Brain pericyte (primary cell): ENCODE measurements around the gene PDCL2.
"Not testable (repeated sequence)": the region's sequence is repeated elsewhere in the genome, so short reads cannot be mapped to it uniquely, and the experiment has no call there.

Source experiments
- DNase-seq: peaks from one replicate; pipeline ENCODE4 v3.0.0-alpha.2; 2012; ENCODE audit warnings: low read depth, low spot score

The PDCL2 gene, protein sequence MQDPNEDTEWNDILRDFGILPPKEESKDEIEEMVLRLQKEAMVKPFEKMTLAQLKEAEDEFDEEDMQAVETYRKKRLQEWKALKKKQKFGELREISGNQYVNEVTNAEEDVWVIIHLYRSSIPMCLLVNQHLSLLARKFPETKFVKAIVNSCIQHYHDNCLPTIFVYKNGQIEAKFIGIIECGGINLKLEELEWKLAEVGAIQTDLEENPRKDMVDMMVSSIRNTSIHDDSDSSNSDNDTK

DNA sequence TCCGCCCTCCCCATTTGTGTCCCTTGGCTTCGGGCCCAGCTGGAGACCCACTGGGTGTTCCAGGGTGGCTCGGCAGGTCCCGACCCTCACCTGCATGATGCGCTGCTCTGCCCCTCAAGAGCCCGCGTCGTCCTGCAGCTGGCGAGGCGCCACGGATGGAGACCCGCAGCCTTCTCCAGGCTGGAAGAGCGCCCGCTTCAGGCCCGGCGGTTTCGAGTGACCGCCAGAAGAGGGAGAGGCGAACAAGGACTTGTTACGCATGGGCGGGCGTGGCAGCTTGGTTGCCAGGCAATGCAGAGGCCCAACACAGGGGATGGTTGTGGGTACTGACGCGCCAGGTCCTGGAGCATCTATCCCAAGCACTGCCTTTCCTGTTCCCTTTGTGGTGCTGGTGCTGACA lies at the start of gene PDCL2:
Gene PDCL2 (minus strand): TSS at position 232 of the 400 bp plus-strand sequence. CDS start 136 bp downstream, at position 96.
- DNase-seq, result no peak

DNA sequence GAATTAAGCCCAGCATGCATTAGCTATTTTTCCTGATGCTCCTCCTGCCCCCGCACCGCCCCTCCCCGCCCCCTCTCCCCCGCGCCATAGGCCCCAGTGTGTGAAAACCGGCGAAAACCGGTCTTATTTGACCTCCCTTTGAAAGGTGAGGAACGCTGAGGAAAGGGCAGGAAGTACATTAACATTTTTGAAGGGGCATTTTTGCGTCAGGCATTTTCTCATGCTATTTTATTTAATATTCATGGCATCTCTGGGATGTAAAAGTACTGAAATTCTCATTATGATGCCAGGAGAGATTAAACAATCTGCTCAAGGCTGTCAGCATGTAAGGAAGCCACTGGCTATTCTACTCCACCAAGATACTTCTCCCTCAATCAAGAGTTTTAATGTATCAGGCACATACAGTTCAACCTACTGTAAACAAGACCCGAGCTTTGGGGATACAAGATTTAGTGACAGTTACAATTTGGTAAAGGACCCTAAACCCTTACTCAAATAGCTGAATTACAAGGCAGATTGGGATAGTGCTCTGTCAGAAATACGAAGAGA lies 45.3 kb upstream of the PDCL2 start:
- DNase-seq, result no peak

DNA sequence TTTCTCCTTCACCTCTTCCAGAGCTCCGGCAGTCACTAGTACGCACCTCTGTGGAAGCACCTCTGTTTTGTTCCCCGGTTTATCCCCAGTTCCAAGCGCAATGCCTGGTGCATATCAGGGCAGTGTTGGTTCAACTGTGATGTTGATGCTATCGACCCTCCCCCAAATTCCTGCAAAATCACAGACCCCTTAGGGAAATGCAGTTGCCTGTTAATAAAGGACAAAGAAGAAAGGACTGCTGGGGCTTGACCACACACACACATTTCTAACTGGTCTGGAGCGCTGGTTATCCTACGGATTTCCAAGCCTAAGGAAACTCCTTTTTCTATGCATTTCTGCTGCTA lies 44.6 kb upstream of the PDCL2 start:
- no peak for DNase-seq

DNA sequence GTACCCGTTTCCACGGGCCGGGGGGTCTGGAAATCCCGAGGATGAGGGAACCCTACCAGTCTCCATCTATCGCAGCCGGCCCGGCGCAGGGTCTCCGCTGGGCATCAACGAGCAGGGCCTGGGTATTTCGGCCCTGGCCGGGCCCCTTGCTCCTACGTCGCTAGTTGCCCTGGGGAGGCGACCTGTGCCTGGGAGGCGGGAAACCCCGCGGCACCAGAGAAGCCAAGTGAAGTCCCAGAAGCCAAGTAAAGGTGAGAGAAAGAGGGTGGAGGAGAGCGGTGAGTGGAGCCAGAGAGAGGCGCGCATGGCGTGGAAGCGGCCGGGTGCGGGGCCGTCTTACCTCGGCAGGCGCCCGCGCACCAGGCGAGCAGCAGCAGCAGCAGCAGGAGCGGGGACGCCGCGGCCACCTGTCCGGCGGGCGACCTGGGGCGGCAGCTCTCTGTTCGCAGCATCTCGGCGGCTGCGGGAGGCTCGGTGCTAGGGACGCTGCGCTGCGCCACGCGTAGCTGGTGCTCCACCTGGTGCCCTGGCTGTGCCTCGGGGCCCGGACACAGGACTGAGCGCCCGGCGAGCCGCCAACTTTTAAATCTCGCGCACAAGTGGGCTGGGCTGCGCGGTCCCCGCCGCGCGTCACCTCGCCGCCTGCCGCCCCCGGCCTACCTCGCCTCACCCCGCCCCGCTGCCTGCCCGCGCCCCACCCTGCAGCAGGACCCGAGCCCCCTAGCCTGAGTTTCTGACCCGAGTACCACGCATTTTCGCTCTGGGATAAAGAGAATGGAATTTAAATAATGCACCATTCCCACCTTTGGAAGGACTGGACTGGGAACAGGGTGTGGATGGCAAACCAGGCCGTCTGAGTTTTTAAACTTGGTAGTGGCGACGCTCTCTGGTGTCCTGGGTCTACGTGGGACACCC lies 44.0 kb upstream of the PDCL2 start, which contains the start of gene NMU:
Gene NMU (minus strand): TSS at position 558 of the 915 bp plus-strand sequence. CDS start 106 bp downstream, at position 452.
- DNase-seq, result no peak

DNA sequence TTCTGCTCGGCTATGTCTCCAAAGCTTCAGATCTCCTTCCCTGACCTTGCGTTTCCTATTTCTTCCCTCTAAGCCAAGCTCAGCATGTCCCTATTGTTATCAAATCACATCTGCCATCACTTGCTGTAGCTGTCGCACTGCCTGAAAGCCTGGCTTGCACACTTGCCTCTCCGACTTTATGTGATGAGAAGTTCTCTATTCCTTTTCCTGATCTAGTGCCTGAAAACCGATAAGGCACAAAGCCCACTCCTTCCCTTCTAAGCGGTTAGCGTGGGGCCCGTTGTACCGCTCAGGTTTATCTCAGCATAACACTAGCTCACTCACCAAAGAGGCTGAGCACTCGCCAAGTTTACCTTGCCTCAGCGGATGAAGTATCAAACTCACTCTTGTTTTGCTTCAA lies 43.2 kb upstream of the PDCL2 start:
- no peak for DNase-seq

DNA sequence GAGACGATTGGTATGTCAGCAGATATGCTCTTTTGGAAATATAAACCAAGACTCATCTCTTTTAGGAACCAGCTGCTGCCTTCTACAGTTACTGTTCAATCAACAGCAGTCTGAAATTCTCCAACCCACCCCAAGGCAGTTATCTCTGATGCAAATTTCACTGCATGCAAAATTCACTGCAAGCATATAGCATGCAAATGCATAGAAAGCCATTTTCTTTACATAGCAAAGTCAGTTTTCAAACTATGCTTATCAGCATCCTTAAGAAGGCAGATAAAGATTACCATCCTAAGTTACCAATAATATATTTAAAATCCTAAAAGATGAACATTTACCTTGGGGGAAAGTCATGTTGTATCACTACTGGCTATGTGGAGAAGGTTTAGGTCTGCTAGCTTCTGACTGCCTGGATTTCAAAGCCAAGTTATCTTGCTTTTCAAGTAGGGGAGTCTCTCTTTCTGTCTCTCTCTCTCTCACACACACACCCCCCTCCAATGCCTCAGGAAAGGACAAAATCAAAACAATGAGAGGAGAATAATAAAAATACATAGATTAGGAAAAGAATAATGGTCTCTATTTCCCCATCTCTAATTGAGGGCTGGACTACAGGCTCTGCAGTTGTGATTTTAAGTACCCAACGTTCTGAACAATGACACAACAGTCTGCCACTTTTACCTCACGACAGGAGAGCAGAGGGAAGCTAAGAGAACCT lies 42.5 kb upstream of the PDCL2 start:
- DNase-seq, result no peak

DNA sequence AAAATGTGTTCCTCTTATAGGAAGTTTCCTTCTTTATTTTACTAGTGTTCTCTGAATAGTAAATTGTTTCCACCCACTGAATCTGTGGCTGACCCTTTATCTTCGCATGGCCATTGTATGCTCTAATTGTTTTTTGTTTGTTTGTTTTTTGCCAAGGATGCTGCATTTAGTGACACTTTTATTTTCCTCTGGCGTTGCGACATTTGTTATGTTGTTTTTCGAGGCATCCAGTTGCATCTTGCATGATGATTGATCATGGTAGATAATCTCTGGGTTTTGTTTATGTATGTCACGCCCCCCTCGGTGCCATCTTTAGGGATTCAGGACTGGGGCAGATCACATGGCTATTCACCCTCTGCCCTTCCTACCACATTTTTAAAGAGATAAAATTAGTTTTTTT lies 41.9 kb upstream of the PDCL2 start:
- no peak for DNase-seq

DNA sequence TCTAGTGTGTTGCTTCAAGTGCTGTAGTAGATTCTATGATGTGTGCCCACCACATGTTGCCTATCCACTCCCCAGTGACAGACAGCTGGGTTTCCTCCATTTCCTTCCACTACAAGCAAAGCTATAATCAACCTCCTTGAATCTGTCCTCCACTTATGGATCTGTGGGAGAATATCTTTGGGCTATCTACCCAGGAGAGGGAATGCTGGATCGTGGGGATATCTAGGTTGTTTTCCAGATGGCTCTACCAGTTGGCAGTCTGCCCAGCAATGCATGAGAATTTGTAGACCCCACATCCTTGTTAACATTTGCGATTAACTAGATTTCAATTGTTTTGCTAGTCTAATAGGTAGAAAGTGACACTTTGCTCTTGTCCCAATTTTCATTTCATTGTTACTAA lies 33.8 kb upstream of the PDCL2 start:
- no peak for DNase-seq

DNA sequence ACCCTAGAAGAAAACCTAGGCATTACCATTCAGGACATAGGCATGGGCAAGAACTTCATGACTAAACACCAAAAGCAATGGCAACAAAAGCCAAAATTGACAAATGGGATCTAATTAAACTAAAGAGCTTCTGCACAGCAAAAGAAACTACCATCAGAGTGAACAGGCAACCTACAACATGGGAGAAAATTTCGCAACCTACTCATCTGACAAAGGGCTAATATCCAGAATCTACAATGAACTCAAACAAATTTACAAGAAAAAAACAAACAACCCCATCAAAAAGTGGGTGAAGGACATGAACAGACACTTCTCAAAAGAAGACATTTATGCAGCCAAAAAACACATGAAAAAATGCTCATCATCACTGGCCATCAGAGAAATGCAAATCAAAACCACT lies 32.0 kb upstream of the PDCL2 start:
- not testable (repeated sequence) for DNase-seq

DNA sequence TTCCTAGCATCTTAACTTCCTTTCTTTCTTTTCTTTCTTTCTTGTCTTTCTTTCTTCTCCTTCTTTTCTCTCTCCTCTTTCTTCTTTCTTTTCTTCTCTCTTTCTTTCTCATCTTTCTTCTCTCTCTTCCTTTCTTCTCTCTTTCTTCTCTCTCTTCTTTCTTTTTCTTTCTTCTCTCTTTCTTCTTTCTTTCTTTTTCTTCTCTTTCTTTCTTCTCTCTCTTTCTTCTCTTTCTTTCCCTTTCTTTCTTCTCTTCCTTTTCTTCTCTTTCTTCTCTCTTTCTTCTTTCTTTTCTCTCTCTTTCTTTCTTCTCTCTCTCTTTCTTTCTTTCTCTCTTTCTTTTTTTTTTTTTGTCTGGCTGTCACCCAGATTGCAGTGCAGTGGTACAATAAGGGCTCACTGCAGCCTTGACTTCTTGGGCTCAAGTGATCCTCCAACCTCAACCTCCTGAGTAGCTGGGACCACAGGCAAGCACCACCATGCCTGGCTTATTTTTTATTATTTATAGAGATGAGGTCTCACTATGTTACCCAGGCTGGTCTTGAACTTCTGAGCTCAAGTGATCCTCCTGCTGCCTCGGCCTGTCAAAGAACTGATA lies 26.6 kb upstream of the PDCL2 start:
- DNase-seq, result no peak

DNA sequence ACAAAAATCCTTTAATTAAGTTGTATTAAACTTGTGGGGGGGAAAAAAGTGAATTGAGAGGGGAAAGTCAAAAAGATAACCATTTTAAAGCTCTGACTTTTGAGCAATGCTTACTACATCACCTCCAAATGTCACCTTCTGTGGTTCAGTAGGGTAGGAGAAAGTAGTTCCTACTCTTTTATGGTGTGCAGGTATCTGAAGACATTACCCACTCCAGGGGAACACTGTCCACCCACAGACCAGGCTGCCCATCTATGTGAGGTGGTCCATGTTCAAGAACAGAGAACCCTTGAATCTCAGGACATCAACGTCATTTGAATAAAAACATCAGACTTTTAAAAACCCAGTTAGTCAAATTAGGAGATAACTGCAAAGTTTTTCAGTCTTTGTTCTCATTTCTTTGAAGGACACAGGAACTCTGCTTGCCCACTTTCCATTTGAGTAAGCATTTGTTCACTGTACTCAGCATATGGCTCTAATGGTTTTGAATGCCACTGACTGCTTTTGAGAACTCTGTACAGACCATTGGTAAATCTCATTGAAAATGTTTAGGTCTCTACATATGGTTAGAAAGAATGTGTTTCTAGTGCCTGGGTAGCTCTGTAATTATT lies 25.6 kb upstream of the PDCL2 start:
- no peak for DNase-seq

DNA sequence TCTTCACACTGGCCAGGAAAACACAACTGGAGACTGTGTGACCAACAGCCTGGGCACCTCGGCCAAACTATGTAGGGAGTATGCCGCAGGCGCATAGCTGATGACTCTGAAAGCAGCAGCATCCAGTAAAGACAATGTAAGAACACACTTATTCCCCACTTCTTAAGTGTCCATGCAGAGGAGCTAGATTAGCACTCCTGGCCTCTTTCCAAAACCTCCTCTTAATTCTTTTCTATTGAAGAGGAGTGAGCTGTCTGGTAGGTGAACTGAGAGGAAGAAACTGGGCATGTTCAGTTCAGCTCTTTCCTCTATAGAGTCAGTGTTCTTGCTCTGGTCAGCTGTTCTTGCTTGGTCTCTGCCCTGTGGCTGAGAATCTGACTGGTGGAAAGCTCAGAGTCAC lies 23.0 kb upstream of the PDCL2 start:
- DNase-seq, result no peak

DNA sequence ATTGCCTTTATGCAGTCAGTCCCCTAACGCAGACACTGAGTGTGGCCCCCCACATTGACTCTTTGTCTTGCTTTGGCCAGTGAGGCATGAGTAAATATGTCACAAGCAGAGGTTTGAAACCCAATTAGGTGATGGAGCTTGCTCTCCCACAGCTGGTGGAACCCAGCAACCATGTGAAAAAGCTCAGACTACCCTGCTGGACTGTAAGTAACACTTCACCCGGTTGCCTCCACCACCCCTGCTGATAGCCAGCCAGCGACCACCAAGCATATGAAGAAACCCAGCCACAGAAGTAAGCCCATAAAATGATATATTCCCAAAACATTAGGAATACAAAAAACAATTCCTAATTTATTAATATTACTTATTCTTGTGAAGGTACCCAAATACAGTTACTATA lies 21.6 kb upstream of the PDCL2 start:
- no peak for DNase-seq

DNA sequence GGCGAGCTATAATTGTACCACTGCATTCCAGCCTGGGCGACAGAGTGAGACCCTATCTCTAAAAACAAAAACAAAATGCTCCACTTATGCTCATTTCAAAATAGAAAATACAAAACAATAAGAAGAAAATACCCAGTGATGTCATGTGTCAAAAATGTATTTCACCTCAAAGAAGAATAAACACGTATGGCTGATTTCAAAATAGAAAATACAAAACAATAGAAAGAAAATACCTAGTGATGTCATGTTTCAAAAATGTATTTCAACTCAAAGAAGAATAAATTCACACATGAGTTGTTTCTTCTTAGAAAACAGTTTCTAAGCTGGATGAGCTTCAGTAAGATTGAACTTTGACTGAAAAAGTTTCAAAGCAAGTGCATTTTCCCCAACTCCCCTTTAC lies 20.3 kb upstream of the PDCL2 start:
- DNase-seq, result no peak

DNA sequence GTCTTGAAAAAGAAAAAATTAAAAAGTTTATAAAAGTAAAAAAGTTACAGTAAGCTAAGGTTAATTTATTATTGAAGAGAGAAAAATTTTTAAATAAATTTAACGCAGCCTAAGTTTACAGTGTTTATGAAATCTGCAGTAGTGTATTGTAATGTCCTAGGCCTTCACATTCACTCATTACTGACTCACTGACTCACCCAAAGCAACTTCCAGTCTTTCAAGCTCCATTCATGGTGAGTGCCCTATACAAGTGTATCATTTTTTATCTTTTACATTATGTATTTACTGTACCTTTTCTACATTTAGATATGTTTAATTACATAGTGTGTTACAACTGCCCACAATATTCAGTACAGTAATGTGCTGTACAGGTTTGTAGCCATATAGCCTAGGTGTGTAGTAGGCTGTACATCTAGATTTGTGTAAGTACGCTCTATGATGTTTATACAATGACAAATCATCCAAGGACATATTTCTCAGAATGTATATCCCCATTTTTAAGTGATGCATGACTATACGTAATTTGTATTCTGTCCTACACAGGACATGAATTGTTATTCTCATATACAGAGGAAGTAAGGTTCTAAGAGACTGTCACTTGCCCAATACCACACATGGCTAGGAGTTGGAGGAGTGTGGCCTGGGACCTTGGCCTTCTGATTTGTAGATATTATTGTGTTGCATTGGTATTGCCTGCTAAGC lies 19.5 kb upstream of the PDCL2 start:
- DNase-seq, result no peak

DNA sequence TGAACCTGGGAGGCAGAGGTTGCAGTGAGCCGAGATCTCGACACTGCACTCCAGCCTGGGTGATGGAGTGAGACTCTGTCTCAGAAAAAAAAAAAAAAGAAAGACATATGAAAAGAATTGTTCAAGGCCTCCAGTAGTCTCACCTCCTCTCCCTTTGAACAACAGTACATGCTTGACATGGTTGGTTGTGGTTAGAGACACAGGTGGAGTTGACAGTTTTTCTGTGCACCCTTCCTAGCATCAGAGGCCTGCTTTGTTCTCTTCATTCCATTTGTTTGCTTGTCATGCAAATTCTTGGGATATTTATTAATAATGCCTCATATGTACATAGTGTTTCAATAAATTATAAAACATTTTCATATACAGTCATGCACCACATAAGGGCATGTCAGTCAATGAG lies 18.3 kb upstream of the PDCL2 start:
- no peak for DNase-seq

DNA sequence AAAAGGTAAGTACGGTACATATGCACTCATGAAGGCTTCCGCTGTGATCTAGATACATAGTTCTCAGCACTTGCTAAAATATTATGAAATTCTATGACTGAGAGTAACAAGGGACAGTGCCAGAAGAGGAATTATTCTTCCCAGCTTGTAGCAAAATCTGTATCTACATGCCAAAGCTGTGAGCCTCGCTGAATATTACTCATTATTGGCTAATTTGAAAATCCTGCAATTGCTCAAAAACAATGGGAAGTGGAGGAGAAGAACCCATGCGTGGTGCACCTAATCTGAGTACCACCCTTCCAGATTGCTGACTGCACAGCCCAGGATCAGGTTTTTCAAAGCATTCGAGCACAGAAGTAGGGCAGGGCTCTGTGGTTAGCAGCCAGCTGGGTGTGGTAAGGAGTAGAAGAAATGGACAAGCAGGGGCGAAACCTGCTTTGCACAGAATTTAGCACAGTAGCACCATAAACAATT lies 17.4 kb upstream of the PDCL2 start:
- DNase-seq, result no peak

DNA sequence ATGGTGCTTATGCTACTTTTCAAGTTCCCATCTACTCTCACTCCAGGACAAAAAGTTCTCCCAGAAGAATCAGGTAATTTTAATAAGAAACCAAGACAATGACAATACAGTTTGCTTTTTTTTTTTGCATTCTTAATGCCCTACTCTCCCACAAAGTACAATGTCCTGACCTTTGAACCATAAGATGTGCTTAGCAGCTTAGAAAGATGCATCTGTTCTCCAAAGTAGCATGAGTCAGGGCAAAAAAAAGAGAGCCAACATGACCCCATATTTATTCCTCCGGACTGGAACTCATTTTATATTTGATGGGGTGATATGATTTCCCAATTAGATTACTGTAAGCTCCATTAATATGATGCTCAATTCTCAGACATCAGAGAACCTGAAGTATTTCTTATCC lies 16.5 kb upstream of the PDCL2 start:
- DNase-seq, result no peak

DNA sequence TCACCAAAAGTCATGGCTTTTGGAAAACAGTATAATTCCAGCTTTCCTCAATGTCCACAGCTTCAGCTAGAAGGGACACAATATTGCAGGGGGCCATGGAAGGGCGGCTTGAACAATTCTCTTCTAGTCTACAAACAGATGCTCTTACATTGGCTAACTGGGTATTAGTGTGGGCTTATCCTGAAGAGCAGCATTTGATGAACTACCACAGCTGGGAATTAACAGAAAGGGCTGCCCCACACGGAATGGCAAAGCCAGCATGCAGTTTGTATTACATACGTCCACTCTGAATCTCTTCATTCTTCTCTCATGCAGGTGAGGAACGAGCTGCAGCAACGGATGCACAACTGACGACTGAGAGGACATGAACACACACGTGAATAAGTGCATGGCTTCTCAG lies 13.0 kb upstream of the PDCL2 start:
- no peak for DNase-seq

DNA sequence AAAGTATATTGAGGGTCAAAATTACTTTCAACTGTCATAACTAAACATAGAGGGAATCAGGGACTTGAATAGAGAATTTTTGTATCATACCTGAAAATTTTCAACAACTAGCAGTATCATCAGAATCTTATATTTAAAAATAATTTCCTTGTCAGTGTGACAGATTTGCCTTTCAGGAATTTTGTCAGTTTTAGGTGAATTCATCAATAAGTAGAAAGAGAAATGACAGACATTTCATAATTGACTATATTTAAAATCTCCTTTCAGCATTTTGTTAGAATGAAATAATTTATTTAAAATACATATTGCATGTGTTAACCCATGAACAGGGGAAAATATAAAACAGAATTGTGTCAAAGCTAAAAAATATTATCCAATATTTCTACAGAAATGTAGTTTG lies 8.6 kb upstream of the PDCL2 start:
- DNase-seq, result no peak

DNA sequence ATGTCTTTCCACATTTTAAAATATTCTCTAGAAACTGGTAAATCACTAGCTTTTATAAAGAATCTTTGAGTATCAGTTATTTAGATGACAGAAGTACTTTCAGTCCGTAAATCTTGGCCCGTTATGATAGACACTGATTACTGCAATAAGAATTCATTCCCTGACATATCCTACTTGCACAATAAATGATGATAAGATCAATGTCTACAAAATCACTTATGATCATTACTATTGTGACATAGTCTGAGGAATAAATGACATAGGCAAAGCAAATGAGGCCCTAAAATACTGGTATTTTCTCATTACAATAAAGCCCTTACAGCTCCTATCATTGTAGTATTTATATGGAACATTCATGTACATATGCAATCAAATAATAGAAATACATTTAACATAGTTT lies 6.6 kb upstream of the PDCL2 start:
- DNase-seq, result no peak
